HEK293T (cell line): Measurements from ENCODE around the gene APRT.

Experiments
- ARNT ChIP-seq: fragments of 450-650 bp; IDR thresholded peaks from 2 replicates; pipeline ENCODE4 v1.6.1; 2017; ENCODE audit warnings: mild to moderate bottlenecking
- BHLHE40 ChIP-seq: fragments of 450-650 bp; IDR thresholded peaks from 2 replicates; pipeline ENCODE4 v1.6.1; 2016; ENCODE audit warnings: mild to moderate bottlenecking, moderate library complexity, borderline replicate concordance
- ELF4 ChIP-seq: fragments of 450-650 bp; IDR thresholded peaks from 2 replicates; pipeline ENCODE4 v1.6.1; 2017; ENCODE audit warnings: antibody characterized with exemption
- FOXA1 ChIP-seq: fragments of 450-650 bp; IDR thresholded peaks from 2 replicates; pipeline ENCODE4 v1.6.1; 2016; ENCODE audit warnings: mild to moderate bottlenecking
- FOXM1 ChIP-seq: fragments of 450-650 bp; IDR thresholded peaks from 2 replicates; pipeline ENCODE4 v1.6.1; 2017; ENCODE audit warnings: mild to moderate bottlenecking, borderline replicate concordance
- HDGF ChIP-seq: fragments of 450-650 bp; IDR thresholded peaks from 2 replicates; pipeline ENCODE4 v1.6.1; 2017; ENCODE audit warnings: antibody characterized with exemption, borderline replicate concordance
- NFRKB ChIP-seq: fragments of 450-650 bp; IDR thresholded peaks from 2 replicates; pipeline ENCODE4 v1.6.1; 2016; ENCODE audit warnings: mild to moderate bottlenecking, moderate library complexity
- SP1 ChIP-seq: fragments of 450-650 bp; IDR thresholded peaks from 2 replicates; pipeline ENCODE4 v1.6.1; 2017
- SUZ12 ChIP-seq: fragments of 450-650 bp; IDR thresholded peaks from 2 replicates; pipeline ENCODE4 v1.6.1; 2016; ENCODE audit warnings: mild to moderate bottlenecking
- TARDBP ChIP-seq: fragments of 450-650 bp; IDR thresholded peaks from 2 replicates; pipeline ENCODE4 v1.6.1; 2016
- TF ChIP-seq, protein P1 (sequence below): fragments of 450-650 bp; IDR thresholded peaks from 2 replicates; pipeline ENCODE4 v1.6.1; 2016

- TF ChIP-seq SUZ12, result no peak
- TF ChIP-seq TARDBP, result no peak
- TF ChIP-seq HDGF, result no peak
- TF ChIP-seq BHLHE40, result no peak
- no peak for TF ChIP-seq FOXM1
- TF ChIP-seq ELF4, result no peak
- TF ChIP-seq, protein P1, sequence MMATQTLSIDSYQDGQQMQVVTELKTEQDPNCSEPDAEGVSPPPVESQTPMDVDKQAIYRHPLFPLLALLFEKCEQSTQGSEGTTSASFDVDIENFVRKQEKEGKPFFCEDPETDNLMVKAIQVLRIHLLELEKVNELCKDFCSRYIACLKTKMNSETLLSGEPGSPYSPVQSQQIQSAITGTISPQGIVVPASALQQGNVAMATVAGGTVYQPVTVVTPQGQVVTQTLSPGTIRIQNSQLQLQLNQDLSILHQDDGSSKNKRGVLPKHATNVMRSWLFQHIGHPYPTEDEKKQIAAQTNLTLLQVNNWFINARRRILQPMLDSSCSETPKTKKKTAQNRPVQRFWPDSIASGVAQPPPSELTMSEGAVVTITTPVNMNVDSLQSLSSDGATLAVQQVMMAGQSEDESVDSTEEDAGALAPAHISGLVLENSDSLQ, result no peak
- no peak for TF ChIP-seq SP1
- no peak for TF ChIP-seq ARNT
- TF ChIP-seq NFRKB, result no peak
- no peak for TF ChIP-seq FOXA1
These were observed 50.6 kb downstream of the APRT start for GRCh38 chr16:88761143-88761534.
